K562 (cell line): ENCODE measurements around the gene LRRC25. TPM values are rescaled to one million over a fixed set of nuclear protein-coding genes. Genes with fewer than 3 reads are reported as not detected.

Source experiments
- ADNP ChIP-seq: fragments of 200-800 bp; sonication (Bioruptor generic); IDR thresholded peaks from 2 replicates; pipeline ENCODE4 v1.6.1; 2016; ENCODE audit warnings: missing genetic modification characterization, missing compliant biosample characterization
- BCOR ChIP-seq: fragments of 450-650 bp; IDR thresholded peaks from 2 replicates; pipeline ENCODE4 v1.6.1; 2016
- CREB3 ChIP-seq: fragments of 450-650 bp; conservative IDR thresholded peaks from 2 replicates; pipeline ENCODE4 v1.6.1; 2016; ENCODE audit warnings: missing genetic modification characterization, low read depth, mild to moderate bottlenecking, missing compliant biosample characterization, moderate library complexity
- CREBBP ChIP-seq: IDR thresholded peaks from one replicate; pipeline ENCODE4 v1.6.1; 2012; ENCODE audit warnings: low read depth, mild to moderate bottlenecking, control low read depth, inconsistent platforms, low read length
- DPF2 ChIP-seq: fragments of 450-650 bp; IDR thresholded peaks from 2 replicates; pipeline ENCODE4 v1.6.1; 2016
- EGR1 ChIP-seq: fragments of 450-650 bp; conservative IDR thresholded peaks from 2 replicates; pipeline ENCODE4 v1.6.1; 2017; ENCODE audit warnings: mild to moderate bottlenecking
- ELF4 ChIP-seq: fragments of 450-650 bp; formaldehyde crosslinking; IDR thresholded peaks from 2 replicates; pipeline ENCODE4 v1.4.0; 2022; ENCODE audit warnings: missing genetic modification characterization
- LEF1 ChIP-seq: fragments of 450-650 bp; IDR thresholded peaks from 2 replicates; pipeline ENCODE4 v1.6.1; 2016; ENCODE audit warnings: mild to moderate bottlenecking
- MTA3 ChIP-seq: fragments of 450-650 bp; formaldehyde crosslinking; IDR thresholded peaks from 2 replicates; pipeline ENCODE4 v1.6.1; 2017; ENCODE audit warnings: mild to moderate bottlenecking, borderline replicate concordance
- MYC ChIP-seq, 2 experiments: fragments of 250-450 bp in 1 of 2; sonication (Bioruptor Pico) in 1 of 2; IDR thresholded peaks; 2 replicates each; pipeline versions ENCODE4 v1.5.1 to v1.6.1; 2012 to 2021; ENCODE audit warnings: low read depth in 2 of 2, borderline replicate concordance in 1 of 2, improper control_type of control experiment in 1 of 2, low read length in 1 of 2, mild to moderate bottlenecking in 1 of 2, moderate library complexity in 1 of 2
- NONO ChIP-seq, 2 experiments: fragments of 200-400 bp in 1 of 2; fragments of 450-650 bp in 1 of 2; formaldehyde crosslinking in 1 of 2; IDR thresholded peaks; 2 replicates each; pipeline ENCODE4 v1.6.1; 2017; ENCODE audit warnings: low read depth in 2 of 2, mild to moderate bottlenecking in 2 of 2, moderate library complexity in 2 of 2, low read length in 1 of 2
- PBX2 ChIP-seq, 2 experiments: IDR thresholded peaks in 1 of 2; conservative IDR thresholded peaks in 1 of 2; 2 replicates each; pipeline ENCODE4 v1.6.1; 2016; ENCODE audit warnings: low read depth in 2 of 2, mild to moderate bottlenecking in 1 of 2, missing compliant biosample characterization in 1 of 2, missing genetic modification characterization in 1 of 2, moderate library complexity in 1 of 2
- TBP ChIP-seq: optimal IDR thresholded peaks from 2 replicates; pipeline ENCODE3; 2011; ENCODE audit warnings: low read depth, low read length, improper control_type of control experiment
- TEAD2 ChIP-seq: fragments of 450-650 bp; IDR thresholded peaks from 2 replicates; pipeline ENCODE4 v1.6.1; 2016; ENCODE audit warnings: missing genetic modification characterization, control low read depth, missing compliant biosample characterization
- ZBTB7A ChIP-seq: IDR thresholded peaks from 2 replicates; pipeline ENCODE4 v1.6.1; 2011; ENCODE audit warnings: low read depth, mild to moderate bottlenecking, low read length, moderate library complexity, borderline replicate concordance; ENCODE audit not compliant: control insufficient read depth
- ZFPM2 ChIP-seq: fragments of 250-450 bp; sonication (Bioruptor Pico); IDR thresholded peaks from 2 replicates; pipeline ENCODE4 v1.5.1; 2022; ENCODE audit warnings: mild to moderate bottlenecking
- ZNF175 ChIP-seq: fragments of 200-800 bp; sonication (Bioruptor generic); IDR thresholded peaks from 2 replicates; pipeline ENCODE4 v1.6.1; 2016; ENCODE audit warnings: low read depth, mild to moderate bottlenecking, missing genetic modification characterization, missing compliant biosample characterization
- ZNF512 ChIP-seq: IDR thresholded peaks from 2 replicates; pipeline ENCODE4 v1.6.1; 2016; ENCODE audit warnings: missing genetic modification characterization, missing compliant biosample characterization
- ZNF639 ChIP-seq, 2 experiments: fragments of 200-800 bp in 1 of 2; sonication (Bioruptor generic) in 1 of 2; sonication (generic) in 1 of 2; formaldehyde crosslinking in 1 of 2; IDR thresholded peaks in 1 of 2; conservative IDR thresholded peaks in 1 of 2; 2 replicates each; pipeline versions ENCODE4 v1.5.0 to v1.6.1; 2016 to 2020; ENCODE audit warnings: missing compliant biosample characterization in 1 of 2, missing genetic modification characterization in 1 of 2, missing genetic modification reagents in 1 of 2
- polyA plus RNA-seq, 8 experiments: library from polyadenylated mRNA; depleted of rRNA in 4 of 8; stranded (reverse) in 5 of 8; unstranded in 3 of 8; fragments of >200 nt; fragmentation: Nextera tagmentation in 2 of 8; fragmentation: Illumina TruSeq in 1 of 8; extraction: Ambion mirVana in 2 of 8; extraction: Trizol in 1 of 8; gene quantifications; 2 replicates each; pipeline versions ENCODE4 v1.2.1 to v1.2.3, GENCODE V29; 2011 to 2014; ENCODE audit warnings: inconsistent platforms in 1 of 8, missing spikeins in 1 of 8
- total RNA-seq, 7 experiments: library from RNA; depleted of rRNA in 6 of 7; stranded (reverse); fragments of >200 nt in 6 of 7; fragmentation: Illumina TruSeq in 2 of 7; extraction: Trizol in 2 of 7; gene quantifications; 2 replicates each; pipeline versions ENCODE4 v1.2.1 to v1.2.3, GENCODE V29; 2011 to 2021; ENCODE audit warnings: low replicate concordance in 1 of 7

Gene LRRC25
- total and polyA plus RNA-seq, 9 of the 15 experiments (the other 6 are each of a cell fraction or from before 2014, with no cell fraction given), result 0.07 to 0.36 (median 0.10) TPM; not detected in 3

- TF ChIP-seq ZNF512 (tag) (no peak), MTA3 (peak; percentile 86), ZNF175 (CRISPR knock-in tag) (peak; percentile 76; the same call in 1 of the 2 replicates), EGR1 (peak; percentile 93), ZNF639 (CRISPR knock-in tag; conservative IDR thresholded peaks at IDR 0.05 in 1 of 2, IDR thresholded peaks at IDR 0.05 in 1 of 2) (peak in 1 of 2 experiments; percentile 67; a peak in 2 of 4 replicates), TEAD2 (tag) (peak; percentile 52; the same call in 1 of the 2 replicates), NONO (IDR thresholded peaks at IDR 0.05; ENCODE audit: low read depth in 2 of 2, low read length in 1 of 2) (peak in 1 of 2 experiments; percentile 92; a peak in 2 of 4 replicates), ADNP (tag) (no peak), CREBBP (no peak), TBP (peak; percentile 55), ZFPM2 (CRISPR knock-in tag) (peak; percentile 68; the same call in 1 of the 2 replicates), ELF4 (CRISPR knock-in tag) (0 out of 2 replicates have a peak, but pooled peaks have one; percentile 69), PBX2 (CRISPR knock-in tag; IDR thresholded peaks at IDR 0.05; ENCODE audit: low read depth) (no peak), PBX2 (tag; conservative IDR thresholded peaks at IDR 0.05; ENCODE audit: low read depth) (0 out of 2 replicates have a peak, but pooled peaks have one; percentile 18), MYC (IDR thresholded peaks at IDR 0.05; ENCODE audit: low read depth, low read length) (peak; percentile 26; the same call in 1 of the 2 replicates), MYC (CRISPR knock-in tag; IDR thresholded peaks at IDR 0.05; ENCODE audit: borderline replicate concordance, low read depth) (no peak), DPF2 (peak; percentile 77), CREB3 (tag) (peak; percentile 81), LEF1 (peak; percentile 69; the same call in 1 of the 2 replicates), ZBTB7A (peak; percentile 99), BCOR (peak; percentile 74)
Observed at GRCh38 chr19:18415178-18415867, 17.9 kb upstream of the LRRC25 start (continued).
